ENCODE data around the gene ENOX1.

GRCh38 chr13:43277142-43277541 is 509.6 kb downstream of the ENOX1 start:
- TF ChIP-seq, protein P1, sequence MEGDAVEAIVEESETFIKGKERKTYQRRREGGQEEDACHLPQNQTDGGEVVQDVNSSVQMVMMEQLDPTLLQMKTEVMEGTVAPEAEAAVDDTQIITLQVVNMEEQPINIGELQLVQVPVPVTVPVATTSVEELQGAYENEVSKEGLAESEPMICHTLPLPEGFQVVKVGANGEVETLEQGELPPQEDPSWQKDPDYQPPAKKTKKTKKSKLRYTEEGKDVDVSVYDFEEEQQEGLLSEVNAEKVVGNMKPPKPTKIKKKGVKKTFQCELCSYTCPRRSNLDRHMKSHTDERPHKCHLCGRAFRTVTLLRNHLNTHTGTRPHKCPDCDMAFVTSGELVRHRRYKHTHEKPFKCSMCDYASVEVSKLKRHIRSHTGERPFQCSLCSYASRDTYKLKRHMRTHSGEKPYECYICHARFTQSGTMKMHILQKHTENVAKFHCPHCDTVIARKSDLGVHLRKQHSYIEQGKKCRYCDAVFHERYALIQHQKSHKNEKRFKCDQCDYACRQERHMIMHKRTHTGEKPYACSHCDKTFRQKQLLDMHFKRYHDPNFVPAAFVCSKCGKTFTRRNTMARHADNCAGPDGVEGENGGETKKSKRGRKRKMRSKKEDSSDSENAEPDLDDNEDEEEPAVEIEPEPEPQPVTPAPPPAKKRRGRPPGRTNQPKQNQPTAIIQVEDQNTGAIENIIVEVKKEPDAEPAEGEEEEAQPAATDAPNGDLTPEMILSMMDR (IDR thresholded peaks at IDR 0.05), result no peak
- TF ChIP-seq POLR2A (IDR thresholded peaks at IDR 0.05), result no peak

Measured in testis (tissue), 2 donors.